Activated CD8-positive, alpha-beta memory T cell treated with anti-CD3 and anti-CD28 coated beads, Interleukin-2, amount 50 U/mL, for 4 hours (primary cell): ENCODE data around the gene MGLL.
"Not testable (repeated sequence)": the region's sequence is repeated elsewhere in the genome, so short reads cannot be mapped to it uniquely, and the experiment has no call there.

Source experiments
- DNase-seq: peaks from one replicate; pipeline ENCODE4 v3.0.0-alpha.2; 2020

MGLL gene

GRCh38 chr3:127718245-127718915, 103.9 kb downstream of the MGLL start:
- no peak for DNase-seq

- no peak for DNase-seq
Measured at GRCh38 chr3:127717357-127718244, 104.7 kb downstream of the MGLL start.

- no peak for DNase-seq
Measured at GRCh38 chr3:127716384-127716783, 105.9 kb downstream of the MGLL start.

- DNase-seq: no peak
Measured at GRCh38 chr3:127715532-127715931, 106.8 kb downstream of the MGLL start.

GRCh38 chr3:127714866-127715265, 107.4 kb downstream of the MGLL start:
- DNase-seq: no peak

- no peak for DNase-seq
Measured at GRCh38 chr3:127714125-127714571, 108.2 kb downstream of the MGLL start.

GRCh38 chr3:127712881-127713771, 109.2 kb downstream of the MGLL start:
- DNase-seq: no peak

- no peak for DNase-seq
Measured at GRCh38 chr3:127712461-127712860, 109.9 kb downstream of the MGLL start.

- no peak for DNase-seq
Measured at GRCh38 chr3:127711896-127712295, 110.4 kb downstream of the MGLL start.

GRCh38 chr3:127711021-127711695, 111.2 kb downstream of the MGLL start:
- DNase-seq: no peak

GRCh38 chr3:127710155-127710941, 112.0 kb downstream of the MGLL start:
- no peak for DNase-seq

- no peak for DNase-seq
Measured at GRCh38 chr3:127709320-127710060, 112.8 kb downstream of the MGLL start.

GRCh38 chr3:127708837-127709236, 113.5 kb downstream of the MGLL start:
- no peak for DNase-seq

GRCh38 chr3:127707851-127708411, 114.4 kb downstream of the MGLL start:
- DNase-seq: no peak

GRCh38 chr3:127706785-127707351, 115.4 kb downstream of the MGLL start:
- DNase-seq: no peak

- no peak for DNase-seq
Measured at GRCh38 chr3:127706312-127706711, 116.0 kb downstream of the MGLL start.

- not testable (repeated sequence) for DNase-seq
Measured at GRCh38 chr3:127704840-127705239, 117.5 kb downstream of the MGLL start.

- no peak for DNase-seq
Measured at GRCh38 chr3:127702151-127702578, 120.2 kb downstream of the MGLL start.

- DNase-seq: no peak
Measured at GRCh38 chr3:127701280-127701911, 120.9 kb downstream of the MGLL start.

- no peak for DNase-seq
Measured at GRCh38 chr3:127700406-127700805, 121.9 kb downstream of the MGLL start.
